Ovary (tissue), 9 donors: ENCODE data around the gene MBP. TPM values are rescaled to one million over a fixed set of nuclear protein-coding genes. Genes with fewer than 3 reads are reported as not detected.

ENCODE experiments used
- DNase-seq, 5 donors: peaks; one replicate each; pipeline ENCODE4 v3.0.0-alpha.2; 2019 to 2020
- H3K27ac ChIP-seq, 2 donors: fragments of 200-600 bp; one replicate each; pipeline versions ENCODE4 v1.5.1 to v1.8.0; 2019 to 2022
- H3K27me3 ChIP-seq: fragments of 200-600 bp; one replicate; pipeline ENCODE4 v1.8.0; 2022
- H3K36me3 ChIP-seq: fragments of 200-600 bp; sonication (generic); one replicate; pipeline ENCODE4 v1.5.1; 2019
- H3K4me1 ChIP-seq: one replicate; pipeline ENCODE4 v1.8.1; 2013; ENCODE audit warnings: mild to moderate bottlenecking, moderate library complexity; ENCODE audit not compliant: insufficient read depth
- H3K4me3 ChIP-seq: fragments of 200-600 bp; sonication (generic); one replicate; pipeline ENCODE4 v1.5.1; 2017
- H3K9me3 ChIP-seq, 2 donors: fragments of 200-600 bp in 1 of 2; sonication (generic) in 1 of 2; one replicate each; pipeline versions ENCODE4 v1.5.1 to v1.8.1; 2013 to 2019; ENCODE audit warnings: mild to moderate bottlenecking in 1 of 2, moderate library complexity in 1 of 2
- EP300 ChIP-seq: sonication (generic); formaldehyde crosslinking; IDR thresholded peaks from one replicate; pipeline ENCODE4 v1.6.1; 2017; ENCODE audit warnings: antibody characterized with exemption
- POLR2A ChIP-seq: fragments of 450-650 bp; IDR thresholded peaks from one replicate; pipeline ENCODE4 v1.6.1; 2017; ENCODE audit warnings: antibody characterized with exemption, mild to moderate bottlenecking, moderate library complexity
- WGBS, 3 donors: extraction: QIAGEN DNeasy Blood & Tissue Kit in 1 of 3; methylation state at CpG; one replicate each; pipeline versions ENCODE4 v1.1.5 to v1.1.7; 2013 to 2017; 5-methylcytosine and 5-hydroxymethylcytosine counted together
- intact Hi-C, 4 donors: fragments of 100-400 bp; cut with DNase I; formaldehyde crosslinking; loops; one replicate each; pipeline versions ENCODE4 v1.11.0 to v1.15.1; 2022 to 2023
- polyA plus RNA-seq, 2 donors: library from polyadenylated mRNA; stranded (reverse); fragments of 200-250 nt in 1 of 2; fragments of 350-450 nt in 1 of 2; fragmentation: Illumina TruSeq in 1 of 2; extraction: RNeasy Lipid Tissue Mini Kit (QIAGEN cat#74804) in 1 of 2; gene quantifications; one replicate each; pipeline ENCODE4 v1.2.3, GENCODE V29; 2013 to 2014
- total RNA-seq, 7 donors: library from RNA; depleted of rRNA in 2 of 7; stranded (reverse); fragments of >200 nt in 2 of 7; fragmentation: NEBNext Ultra II Directional in 3 of 7; extraction: Animal tissue kit (Norgen Biotek cat#: 25700) in 3 of 7; gene quantifications; one replicate each; pipeline versions ENCODE4 v1.1.0 to v1.2.4, GENCODE V29; 2016 to 2023
- TF ChIP-seq, protein P1 (sequence below), 3 donors: fragments of 450-650 bp in 2 of 3; fragments of 200-600 bp in 1 of 3; IDR thresholded peaks; one replicate each; pipeline versions ENCODE4 v1.5.1 to v1.8.0; 2016 to 2022; ENCODE audit warnings: antibody characterized with exemption in 3 of 3, mild to moderate bottlenecking in 1 of 3
- donor health status: DM: no; HTN: no; CAD: no; lungs with moderate emphysema.
- donor health status: DM: no; HTN: no; CAD: no.
- donor health status: Bipolar disorder and iron deficiency.
- donor health status: DM: yes; HTN: yes; CAD: no.
- donor health status: DM: no; HTN: no; CAD: no.
- donor health status: DM: yes; HTN: yes; CAD: no.

MBP gene
- total and polyA plus RNA-seq, 9 donors = 7.1 to 38.2 (median 23.2) TPM

DNA sequence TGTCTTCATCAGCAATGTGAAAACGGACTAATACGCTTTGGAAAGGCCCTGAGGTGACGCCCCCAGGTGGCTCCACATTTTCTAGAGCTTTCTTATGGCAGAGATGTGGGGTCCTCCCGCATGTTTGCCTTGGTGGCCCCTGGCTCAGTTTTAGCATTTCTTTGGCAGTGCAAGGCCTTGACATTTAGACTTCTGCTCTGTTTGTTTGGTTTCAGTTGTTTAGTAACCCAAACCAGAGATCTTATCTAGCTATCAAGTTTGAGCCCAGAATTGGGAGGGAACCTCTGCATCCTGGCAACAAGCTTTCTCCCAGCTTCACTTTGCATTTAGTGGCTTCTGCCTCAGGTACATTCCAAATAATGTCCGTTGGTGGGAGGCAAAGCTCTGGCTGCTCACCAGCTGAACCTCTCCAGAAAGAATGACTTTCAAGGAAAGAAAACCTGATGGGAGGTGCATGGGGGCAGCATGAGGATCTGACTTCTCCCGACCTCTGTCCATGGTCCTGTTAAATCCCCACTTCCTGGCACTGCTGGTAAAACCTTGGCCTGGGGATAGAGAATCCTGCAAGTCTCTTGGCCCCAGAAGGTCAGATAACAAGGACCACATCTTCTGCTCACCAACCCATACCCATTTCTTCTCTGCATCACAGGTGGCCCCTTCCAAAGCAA lies 12.0 kb upstream of the MBP start:
- 72 to 78% (median 77%) methylated on average over 6 of the region's 6 CpGs for WGBS, 3 donors
- TF ChIP-seq POLR2A = no peak
- no peak for TF ChIP-seq EP300
- TF ChIP-seq, protein P1, sequence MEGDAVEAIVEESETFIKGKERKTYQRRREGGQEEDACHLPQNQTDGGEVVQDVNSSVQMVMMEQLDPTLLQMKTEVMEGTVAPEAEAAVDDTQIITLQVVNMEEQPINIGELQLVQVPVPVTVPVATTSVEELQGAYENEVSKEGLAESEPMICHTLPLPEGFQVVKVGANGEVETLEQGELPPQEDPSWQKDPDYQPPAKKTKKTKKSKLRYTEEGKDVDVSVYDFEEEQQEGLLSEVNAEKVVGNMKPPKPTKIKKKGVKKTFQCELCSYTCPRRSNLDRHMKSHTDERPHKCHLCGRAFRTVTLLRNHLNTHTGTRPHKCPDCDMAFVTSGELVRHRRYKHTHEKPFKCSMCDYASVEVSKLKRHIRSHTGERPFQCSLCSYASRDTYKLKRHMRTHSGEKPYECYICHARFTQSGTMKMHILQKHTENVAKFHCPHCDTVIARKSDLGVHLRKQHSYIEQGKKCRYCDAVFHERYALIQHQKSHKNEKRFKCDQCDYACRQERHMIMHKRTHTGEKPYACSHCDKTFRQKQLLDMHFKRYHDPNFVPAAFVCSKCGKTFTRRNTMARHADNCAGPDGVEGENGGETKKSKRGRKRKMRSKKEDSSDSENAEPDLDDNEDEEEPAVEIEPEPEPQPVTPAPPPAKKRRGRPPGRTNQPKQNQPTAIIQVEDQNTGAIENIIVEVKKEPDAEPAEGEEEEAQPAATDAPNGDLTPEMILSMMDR (IDR thresholded peaks at IDR 0.05) = no peak
- no peak overlapping the region for H3K27ac ChIP-seq
- H3K27me3 ChIP-seq = no peaks in the 10 kb centered on the region
- DNase-seq = no peak
- intact Hi-C loops = no loop called here
- peaks cover 2% of the 10 kb centered on the region for H3K4me1 ChIP-seq
- no peaks in the 10 kb centered on the region for H3K9me3 ChIP-seq
- H3K36me3 ChIP-seq = no peaks in the 10 kb centered on the region
- H3K4me3 ChIP-seq = no peak overlapping the region

DNA sequence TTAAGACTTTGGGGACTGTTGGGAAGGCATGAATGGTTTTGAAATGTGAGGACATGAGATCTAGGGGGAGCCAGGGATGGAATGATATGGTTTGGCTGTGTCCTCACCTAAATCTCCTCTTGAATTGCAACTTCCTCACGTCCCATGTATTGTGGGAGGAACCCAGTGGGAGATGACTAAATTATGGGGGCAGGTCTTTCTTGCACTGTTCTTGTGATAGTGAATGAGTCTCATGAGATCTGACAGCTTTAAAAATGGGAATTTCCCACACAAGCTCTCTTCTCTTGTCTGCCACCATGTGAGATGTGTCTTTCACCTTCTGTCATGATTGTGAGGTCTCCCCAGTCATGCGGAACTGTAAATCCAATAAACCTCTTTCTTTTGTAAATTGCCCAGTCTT lies 11.5 kb upstream of the MBP start:
- H3K27me3 ChIP-seq = no peaks in the 10 kb centered on the region
- DNase-seq = no peak
- WGBS, 3 donors = 55 to 92% (median 81%) methylated on average over 2 of the region's 2 CpGs
- TF ChIP-seq EP300 = no peak
- TF ChIP-seq POLR2A = no peak
- TF ChIP-seq, protein P1 (IDR thresholded peaks at IDR 0.05) = no peak
- no peak overlapping the region for H3K27ac ChIP-seq
- no peaks in the 10 kb centered on the region for H3K9me3 ChIP-seq
- H3K4me3 ChIP-seq = no peak overlapping the region
- intact Hi-C loops = no loop called here
- no peaks in the 10 kb centered on the region for H3K36me3 ChIP-seq
- H3K4me1 ChIP-seq = peaks cover 2% of the 10 kb centered on the region

DNA sequence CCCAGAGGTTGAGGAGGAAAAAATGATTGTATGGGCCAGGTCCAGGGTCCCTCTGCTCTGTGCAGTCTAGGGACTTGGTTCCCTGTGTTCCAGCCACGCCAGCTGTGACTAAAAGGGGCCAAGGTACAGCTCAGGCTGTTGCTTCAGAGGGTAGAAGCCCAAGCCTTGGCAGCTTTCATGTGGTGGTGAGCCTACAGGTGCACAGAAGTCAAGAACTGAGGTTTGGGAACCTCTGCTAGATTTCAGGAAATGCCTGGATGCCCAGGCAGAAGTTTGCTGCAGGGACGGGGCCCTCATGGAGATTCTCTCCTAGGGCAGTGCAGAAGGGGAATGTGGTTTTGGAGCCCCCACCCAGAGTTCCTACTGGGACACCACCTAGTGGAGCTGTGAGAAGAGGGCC lies 10.6 kb upstream of the MBP start:
- TF ChIP-seq POLR2A (no peak), EP300 (no peak)
- TF ChIP-seq, protein P1 (IDR thresholded peaks at IDR 0.05) = no peak
- intact Hi-C loops = no loop called here

DNA sequence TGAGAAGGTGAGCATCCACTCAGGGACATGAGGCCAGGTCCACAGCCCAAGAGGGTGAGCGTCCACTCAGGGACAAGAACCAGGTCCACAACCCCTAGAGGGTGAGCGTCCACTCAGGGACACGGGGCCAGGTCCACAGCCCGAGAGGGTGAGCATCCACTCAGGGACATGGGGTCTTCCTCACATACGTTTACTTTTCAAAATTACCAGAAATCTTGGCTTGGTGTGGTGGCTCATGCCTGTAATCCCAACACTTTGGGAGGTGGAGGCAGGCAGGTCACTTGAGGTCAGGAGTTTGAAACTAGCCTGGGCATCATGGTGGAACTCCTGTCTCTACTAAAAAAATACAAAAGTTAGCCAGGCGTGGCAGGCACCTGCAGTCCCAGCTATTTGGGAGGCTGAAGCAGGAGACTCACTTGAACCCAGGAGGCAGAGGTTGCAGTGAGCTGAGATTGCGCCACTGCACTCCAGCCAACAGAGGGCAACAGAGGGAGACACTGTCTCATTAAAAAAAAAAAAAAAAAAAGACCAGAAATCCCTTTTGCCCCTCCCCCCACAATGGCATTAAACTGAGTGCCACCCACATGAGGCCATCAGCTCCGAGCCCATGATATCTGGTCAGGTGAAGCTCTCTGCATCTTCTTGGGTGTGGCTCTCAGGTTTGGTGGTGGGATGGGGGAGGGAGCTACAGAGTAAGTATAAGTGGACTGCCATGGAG lies 9.0 kb upstream of the MBP start:
- Histone ChIP-seq H3K4me3 (no peak overlapping the region), H3K27me3 (no peaks in the 10 kb centered on the region), H3K36me3 (no peaks in the 10 kb centered on the region), H3K4me1 (no peaks in the 10 kb centered on the region), H3K9me3 (no peaks in the 10 kb centered on the region), H3K27ac (no peak overlapping the region)
- TF ChIP-seq POLR2A = no peak
- TF ChIP-seq, protein P1 (IDR thresholded peaks at IDR 0.05) = no peak
- TF ChIP-seq EP300 = no peak
- WGBS, 3 donors = 82 to 89% (median 82%) methylated on average over 8 of the region's 8 CpGs
- intact Hi-C loops = no loop called here
- DNase-seq = no peak

More for the DNA sequence above, 10.6 kb upstream of the MBP start:
- Histone ChIP-seq H3K4me1 (peaks cover 2% of the 10 kb centered on the region), H3K4me3 (no peak overlapping the region), H3K36me3 (no peaks in the 10 kb centered on the region), H3K9me3 (no peaks in the 10 kb centered on the region), H3K27ac (no peak overlapping the region), H3K27me3 (no peaks in the 10 kb centered on the region)
- WGBS, 3 donors = 89 to 96% (median 95%) methylated on average over 2 of the region's 2 CpGs
- DNase-seq = no peak
